Esophagus muscularis mucosa (tissue), 4 donors: ENCODE measurements around the gene TNFAIP2. TPM values are rescaled to one million over a fixed set of nuclear protein-coding genes. Genes with fewer than 3 reads are reported as not detected.

Source experiments
- DNase-seq: peaks from one replicate; pipeline ENCODE4 v3.0.0-alpha.2; 2017; ENCODE audit errors: extremely low spot score
- H3K27ac ChIP-seq, 4 donors: fragments of 200-600 bp; sonication (generic); replicated peaks in 1 of 4; 1 replicate in 3 of 4; 2 replicates in 1 of 4; pipeline ENCODE4 v1.5.1; 2016 to 2019; ENCODE audit warnings: mild to moderate bottlenecking in 1 of 4
- H3K27me3 ChIP-seq, 4 donors: fragments of 200-600 bp; sonication (generic); one replicate each; pipeline versions ENCODE4 v1.5.1 to v1.6.0; 2016 to 2019
- H3K36me3 ChIP-seq, 4 donors: fragments of 200-600 bp; sonication (generic); one replicate each; pipeline ENCODE4 v1.5.1; 2016 to 2019
- H3K4me1 ChIP-seq, 4 donors: fragments of 200-600 bp; sonication (generic); one replicate each; pipeline ENCODE4 v1.5.1; 2016 to 2019
- H3K4me3 ChIP-seq, 4 donors: fragments of 200-600 bp; sonication (generic); 1 replicate in 2 of 4; 2 replicates in 2 of 4; pipeline ENCODE4 v1.5.1; 2016 to 2019; ENCODE audit warnings: mild to moderate bottlenecking in 4 of 4, moderate library complexity in 1 of 4
- H3K9me3 ChIP-seq, 4 donors: fragments of 200-600 bp; sonication (generic); 1 replicate in 3 of 4; 2 replicates in 1 of 4; pipeline ENCODE4 v1.5.1; 2016 to 2019
- CTCF ChIP-seq, 3 experiments: fragments of 200-600 bp in 2 of 3; fragments of 450-650 bp in 1 of 3; sonication (generic) in 2 of 3; IDR thresholded peaks; one replicate each; pipeline ENCODE4 v1.5.1; 2017 to 2019; ENCODE audit warnings: antibody characterized with exemption in 3 of 3, mild to moderate bottlenecking in 2 of 3, moderate library complexity in 1 of 3
- EP300 ChIP-seq: sonication (generic); formaldehyde crosslinking; IDR thresholded peaks from one replicate; pipeline ENCODE4 v1.6.1; 2017; ENCODE audit warnings: antibody characterized with exemption
- POLR2A ChIP-seq: fragments of 450-650 bp; IDR thresholded peaks from one replicate; pipeline ENCODE4 v1.6.1; 2017; ENCODE audit warnings: antibody characterized with exemption, moderate library complexity, mild to moderate bottlenecking, low read depth
- POLR2AphosphoS5 ChIP-seq, 2 donors: sonication (generic); formaldehyde crosslinking; IDR thresholded peaks; one replicate each; pipeline ENCODE4 v1.6.1; 2017; ENCODE audit warnings: antibody characterized with exemption in 2 of 2
- WGBS: methylation state at CpG from one replicate; pipeline ENCODE4 v1.1.5; 2018; 5-methylcytosine and 5-hydroxymethylcytosine counted together
- intact Hi-C: fragments of 100-400 bp; cut with DNase I; formaldehyde crosslinking; loops from one replicate; pipeline ENCODE4 v1.15.1; 2023
- total RNA-seq, 4 donors: library from RNA; depleted of rRNA; stranded (reverse); fragments of >200 nt; gene quantifications; one replicate each; pipeline versions ENCODE4 v1.1.0 to v1.2.1, GENCODE V29; 2016

Gene TNFAIP2
- total RNA-seq, 4 donors from 2014 or later: 29.0 to 104 (median 74.0) TPM

DNA sequence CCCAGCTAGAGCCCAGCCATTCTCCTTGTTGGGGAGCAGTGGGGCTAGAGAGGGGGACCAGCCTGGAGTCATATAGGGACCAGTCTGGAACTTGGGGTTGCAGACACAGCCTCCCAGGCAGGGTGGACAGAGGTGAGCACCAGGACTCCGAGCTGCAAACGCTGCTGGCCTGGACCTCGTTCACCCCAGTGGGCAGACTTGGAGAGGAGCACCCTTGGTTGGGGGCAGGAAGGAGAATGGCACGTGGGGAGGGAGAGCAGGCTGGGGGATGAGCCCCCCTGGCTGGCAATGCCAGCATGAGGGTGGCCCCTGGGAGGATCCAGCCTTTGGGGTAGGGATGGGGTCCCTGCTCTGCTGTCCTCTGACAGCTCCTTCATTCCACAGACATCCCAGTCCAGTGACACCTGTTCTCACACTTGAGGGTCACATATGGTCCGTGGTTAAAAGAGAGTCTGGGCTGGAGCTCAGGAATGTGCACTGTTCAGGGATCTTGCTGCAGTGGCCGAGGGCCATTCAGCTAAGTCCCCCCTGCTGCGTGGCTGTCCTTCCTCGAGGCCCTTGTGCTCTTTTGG, 36.4 kb upstream of the TNFAIP2 start:
- Histone ChIP-seq H3K36me3 (no peaks in the 10 kb centered on the region), H3K27me3 (peaks cover 5 to 57% (median 13%) of the 10 kb centered on the region in 4 donors), H3K4me1 (peaks cover 6 to 21% (median 20%) of the 10 kb centered on the region in 4 donors), H3K9me3 (no peaks in the 10 kb centered on the region), H3K27ac (no peak overlapping the region), H3K4me3 (no peak overlapping the region)
- no peak for DNase-seq
- intact Hi-C loops: no loop called here
- 81% methylated on average over 6 of the region's 8 CpGs for WGBS
- TF ChIP-seq EP300 (no peak), POLR2A (no peak), POLR2AphosphoS5 (IDR thresholded peaks at IDR 0.05) (no peak), CTCF (IDR thresholded peaks at IDR 0.05) (no peak)

DNA sequence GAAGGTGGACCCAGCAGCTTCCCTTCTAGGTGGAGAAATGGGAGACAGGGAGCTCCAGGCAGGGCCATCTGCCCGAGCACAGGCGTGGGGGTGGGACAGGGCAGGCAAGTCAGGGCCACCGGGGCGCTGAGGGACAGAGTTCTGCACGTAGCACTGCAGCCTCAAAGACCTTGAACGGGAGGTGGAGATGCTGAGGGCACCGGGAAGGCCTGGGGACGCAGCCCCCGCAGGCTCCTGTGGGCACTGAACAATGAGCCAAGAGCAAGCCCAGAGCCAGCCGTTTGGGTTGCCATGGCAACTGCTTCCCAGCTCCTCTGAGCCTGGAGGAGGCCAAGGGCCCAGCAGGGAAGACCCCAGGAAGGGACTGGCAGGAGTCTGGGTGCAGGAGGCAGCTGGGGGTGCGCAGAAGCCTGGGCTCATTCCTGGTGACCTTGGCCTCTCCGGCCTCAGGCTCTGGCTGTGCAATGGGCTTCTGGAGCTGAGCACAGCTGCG, 35.9 kb upstream of the TNFAIP2 start:
- no peak for DNase-seq
- H3K27me3 ChIP-seq: peaks cover 5 to 52% (median 13%) of the 10 kb centered on the region in 4 donors
- TF ChIP-seq POLR2AphosphoS5 (IDR thresholded peaks at IDR 0.05): no peak
- no peak for TF ChIP-seq CTCF (IDR thresholded peaks at IDR 0.05)
- TF ChIP-seq EP300: no peak
- TF ChIP-seq POLR2A: no peak
- intact Hi-C loops: no loop called here
- no peaks in the 10 kb centered on the region for H3K36me3 ChIP-seq
- peaks cover 6 to 22% (median 21%) of the 10 kb centered on the region in 4 donors for H3K4me1 ChIP-seq
- H3K4me3 ChIP-seq: no peak overlapping the region
- H3K9me3 ChIP-seq: no peaks in the 10 kb centered on the region
- H3K27ac ChIP-seq: no peak overlapping the region
- WGBS: 81% methylated on average over 9 of the region's 13 CpGs

DNA sequence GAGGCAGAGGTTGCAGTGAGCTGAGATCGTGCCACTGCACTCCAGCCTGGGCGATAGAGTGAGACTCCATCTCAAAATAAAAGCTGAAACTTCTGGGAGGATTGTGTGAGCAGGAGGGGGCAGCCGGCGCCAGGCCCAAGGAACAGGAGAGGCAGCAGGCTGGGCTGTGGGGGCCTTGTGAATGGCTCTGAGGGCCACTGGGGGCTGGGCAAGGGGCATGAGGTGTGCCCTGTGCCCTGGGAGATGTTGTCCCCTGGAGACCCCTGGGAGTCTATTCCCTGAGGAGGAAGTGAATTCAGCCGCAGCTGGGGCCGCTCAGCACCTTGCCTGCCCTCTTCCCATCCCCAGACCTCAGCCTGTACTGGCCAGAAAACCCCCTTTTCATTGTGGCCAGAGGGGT, 34.3 kb upstream of the TNFAIP2 start:
- TF ChIP-seq CTCF (IDR thresholded peaks at IDR 0.05) (no peak), POLR2AphosphoS5 (IDR thresholded peaks at IDR 0.05) (no peak), EP300 (no peak), POLR2A (no peak)
- H3K4me1 ChIP-seq: peaks cover 6 to 25% (median 20%) of the 10 kb centered on the region in 4 donors
- H3K9me3 ChIP-seq: no peaks in the 10 kb centered on the region
- H3K36me3 ChIP-seq: no peaks in the 10 kb centered on the region
- 84% methylated on average over 4 of the region's 6 CpGs for WGBS
- H3K4me3 ChIP-seq: no peak overlapping the region
- no peak for DNase-seq
- peaks cover 5 to 39% (median 12%) of the 10 kb centered on the region in 4 donors for H3K27me3 ChIP-seq
- intact Hi-C loops: no loop called here
- no peak overlapping the region for H3K27ac ChIP-seq

GRCh38 chr14:103089386-103090335, 33.6 kb upstream of the TNFAIP2 start:
- WGBS: 89% methylated on average over 16 of the region's 28 CpGs
- Histone ChIP-seq H3K36me3 (no peaks in the 10 kb centered on the region), H3K4me1 (peaks cover 6 to 28% (median 21%) of the 10 kb centered on the region in 4 donors), H3K27ac (no peak overlapping the region), H3K4me3 (no peak overlapping the region), H3K9me3 (no peaks in the 10 kb centered on the region), H3K27me3 (peaks cover 0 to 31% (median 8%) of the 10 kb centered on the region in 4 donors)
- DNase-seq: no peak
- TF ChIP-seq CTCF (IDR thresholded peaks at IDR 0.05): no peak
- TF ChIP-seq POLR2AphosphoS5 (IDR thresholded peaks at IDR 0.05): no peak
- no peak for TF ChIP-seq POLR2A
- TF ChIP-seq EP300: no peak
- intact Hi-C loops: no loop called here
